DOHH2 (cell line): ENCODE results near the gene HOXB3.

Source experiments
- H3F3A ChIP-seq: fragments of 200-600 bp; sonication (generic), shearing (Covaris generic); 2 replicates; pipeline ENCODE4 v1.6.0; 2016; ENCODE audit warnings: antibody characterized with exemption, mild to moderate bottlenecking; ENCODE audit not compliant: control insufficient read depth, insufficient read depth
- H3K27ac ChIP-seq: fragments of 200-600 bp; sonication (generic); 2 replicates; pipeline ENCODE4 v1.5.1; 2014; ENCODE audit warnings: low read depth, mild to moderate bottlenecking, low read length, moderate library complexity
- H3K27me3 ChIP-seq: fragments of 200-600 bp; sonication (generic); 2 replicates; pipeline ENCODE4 v1.6.1; 2014; ENCODE audit warnings: mild to moderate bottlenecking, low read length, mixed read lengths; ENCODE audit not compliant: control insufficient read depth
- H3K36me3 ChIP-seq: fragments of 200-600 bp; sonication (generic); 2 replicates; pipeline ENCODE4 v1.6.1; 2014; ENCODE audit warnings: mild to moderate bottlenecking, low read length, moderate library complexity, mixed read lengths; ENCODE audit not compliant: control insufficient read depth
- H3K4me1 ChIP-seq: fragments of 200-600 bp; sonication (generic); 2 replicates; pipeline ENCODE4 v1.6.1; 2014; ENCODE audit warnings: mild to moderate bottlenecking, low read length, mixed read lengths; ENCODE audit not compliant: control insufficient read depth
- H3K4me2 ChIP-seq: fragments of 200-600 bp; sonication (generic); 2 replicates; pipeline ENCODE4 v1.6.0; 2014; ENCODE audit warnings: mild to moderate bottlenecking, low read length, moderate library complexity
- H3K4me3 ChIP-seq: fragments of 200-600 bp; sonication (generic); 2 replicates; pipeline ENCODE4 v1.5.1; 2014; ENCODE audit warnings: mild to moderate bottlenecking, low read length, mixed read lengths
- H3K79me2 ChIP-seq: fragments of 200-600 bp; sonication (generic); 2 replicates; pipeline ENCODE4 v1.6.1; 2014; ENCODE audit warnings: mild to moderate bottlenecking, low read length, mixed read lengths; ENCODE audit not compliant: control insufficient read depth
- H3K9me2 ChIP-seq: fragments of 200-600 bp; sonication (generic); replicated peaks from 2 replicates; pipeline ENCODE4 v1.6.1; 2014; ENCODE audit warnings: mild to moderate bottlenecking, low read length, mixed read lengths; ENCODE audit not compliant: control insufficient read depth
- H3K9me3 ChIP-seq: fragments of 200-600 bp; sonication (generic); 2 replicates; pipeline ENCODE4 v1.6.1; 2014; ENCODE audit warnings: antibody characterized with exemption, low read length, mixed read lengths; ENCODE audit not compliant: control insufficient read depth, insufficient read depth
- H4K20me1 ChIP-seq: fragments of 200-600 bp; sonication (generic); 2 replicates; pipeline ENCODE4 v1.6.0; 2014; ENCODE audit warnings: low read depth, mild to moderate bottlenecking, antibody characterized with exemption, low read length, moderate library complexity; ENCODE audit not compliant: control insufficient read depth, insufficient read depth
- EZH2phosphoT487 ChIP-seq: fragments of 200-600 bp; sonication (generic); IDR thresholded peaks from 2 replicates; pipeline ENCODE4 v1.6.1; 2017; ENCODE audit warnings: borderline replicate concordance, mild to moderate bottlenecking, antibody characterized with exemption, low read length, moderate library complexity, mixed read lengths
- TF ChIP-seq, protein P1 (sequence below): fragments of 200-600 bp; sonication (generic); IDR thresholded peaks from one replicate; pipeline ENCODE4 v1.5.1; 2014; ENCODE audit warnings: antibody characterized with exemption, mild to moderate bottlenecking, low read depth, low read length; ENCODE audit not compliant: poor library complexity, severe bottlenecking

HOXB3 gene

DNA sequence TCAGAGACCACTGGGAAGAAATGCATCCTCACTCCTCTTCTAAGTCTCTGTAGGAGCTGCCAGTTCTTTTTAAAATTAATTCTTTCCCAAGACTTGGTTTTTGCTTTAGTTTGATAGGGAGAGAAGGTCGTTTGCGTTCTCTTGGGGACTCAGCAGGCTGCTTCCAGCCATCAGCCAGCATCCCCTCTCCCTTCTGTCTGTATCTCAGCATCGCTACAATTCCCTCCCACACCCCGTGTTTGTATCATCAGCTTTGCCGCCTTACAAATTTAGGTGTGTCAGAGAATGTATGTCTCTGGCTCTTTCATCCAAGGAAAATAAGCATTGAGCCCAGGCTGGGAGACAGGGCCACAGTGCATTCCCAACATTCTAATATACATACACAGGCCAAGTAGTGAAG lies 9.3 kb upstream of the HOXB3 start:
- Histone ChIP-seq H3K4me2 (no peak overlapping the region), H3K9me3 (no peaks in the 10 kb centered on the region), H3K27ac (no peak overlapping the region), H3K4me3 (no peak overlapping the region), H3K4me1 (peaks cover 4% of the 10 kb centered on the region; the same call in 1 of the 2 replicates), H3K9me2 (no peaks in the 10 kb centered on the region), H3K27me3 (peaks cover 86% of the 10 kb centered on the region), H3K79me2 (no peaks in the 10 kb centered on the region), H3F3A (no peaks in the 10 kb centered on the region), H4K20me1 (peaks cover 3% of the 10 kb centered on the region; the same call in 1 of the 2 replicates), H3K36me3 (no peaks in the 10 kb centered on the region)
- TF ChIP-seq, protein P1, sequence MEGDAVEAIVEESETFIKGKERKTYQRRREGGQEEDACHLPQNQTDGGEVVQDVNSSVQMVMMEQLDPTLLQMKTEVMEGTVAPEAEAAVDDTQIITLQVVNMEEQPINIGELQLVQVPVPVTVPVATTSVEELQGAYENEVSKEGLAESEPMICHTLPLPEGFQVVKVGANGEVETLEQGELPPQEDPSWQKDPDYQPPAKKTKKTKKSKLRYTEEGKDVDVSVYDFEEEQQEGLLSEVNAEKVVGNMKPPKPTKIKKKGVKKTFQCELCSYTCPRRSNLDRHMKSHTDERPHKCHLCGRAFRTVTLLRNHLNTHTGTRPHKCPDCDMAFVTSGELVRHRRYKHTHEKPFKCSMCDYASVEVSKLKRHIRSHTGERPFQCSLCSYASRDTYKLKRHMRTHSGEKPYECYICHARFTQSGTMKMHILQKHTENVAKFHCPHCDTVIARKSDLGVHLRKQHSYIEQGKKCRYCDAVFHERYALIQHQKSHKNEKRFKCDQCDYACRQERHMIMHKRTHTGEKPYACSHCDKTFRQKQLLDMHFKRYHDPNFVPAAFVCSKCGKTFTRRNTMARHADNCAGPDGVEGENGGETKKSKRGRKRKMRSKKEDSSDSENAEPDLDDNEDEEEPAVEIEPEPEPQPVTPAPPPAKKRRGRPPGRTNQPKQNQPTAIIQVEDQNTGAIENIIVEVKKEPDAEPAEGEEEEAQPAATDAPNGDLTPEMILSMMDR, result no peak
- TF ChIP-seq EZH2phosphoT487, result no peak

DNA sequence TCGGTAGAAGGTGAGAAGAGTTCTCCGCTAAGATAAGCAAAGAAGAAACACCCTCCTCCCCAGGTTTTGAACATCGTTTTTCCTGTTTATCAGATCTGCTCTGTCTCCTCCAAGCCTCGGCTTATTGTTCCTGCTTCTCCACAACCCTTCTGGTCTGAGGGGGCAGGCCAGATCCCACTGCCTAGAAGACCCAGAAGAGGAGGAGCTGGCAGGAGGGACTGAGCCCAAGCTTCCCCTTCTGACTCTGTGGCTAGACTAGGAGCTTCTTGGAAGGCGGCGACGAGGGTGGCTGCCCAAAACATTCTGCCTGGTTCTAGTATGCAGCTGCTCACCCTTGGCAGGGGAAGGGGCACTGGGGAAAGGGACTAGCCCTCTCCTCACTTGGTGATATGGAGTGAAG lies 8.7 kb upstream of the HOXB3 start:
- Histone ChIP-seq H3K27me3 (peaks cover 80% of the 10 kb centered on the region), H3K79me2 (no peaks in the 10 kb centered on the region), H3K4me1 (peaks cover 4% of the 10 kb centered on the region; the same call in 1 of the 2 replicates), H4K20me1 (peaks cover 3% of the 10 kb centered on the region; the same call in 1 of the 2 replicates), H3F3A (no peaks in the 10 kb centered on the region), H3K4me3 (no peak overlapping the region), H3K4me2 (no peak overlapping the region), H3K27ac (no peak overlapping the region), H3K9me2 (no peaks in the 10 kb centered on the region), H3K9me3 (no peaks in the 10 kb centered on the region), H3K36me3 (no peaks in the 10 kb centered on the region)
- no peak for TF ChIP-seq EZH2phosphoT487
- TF ChIP-seq, protein P1, result no peak

DNA sequence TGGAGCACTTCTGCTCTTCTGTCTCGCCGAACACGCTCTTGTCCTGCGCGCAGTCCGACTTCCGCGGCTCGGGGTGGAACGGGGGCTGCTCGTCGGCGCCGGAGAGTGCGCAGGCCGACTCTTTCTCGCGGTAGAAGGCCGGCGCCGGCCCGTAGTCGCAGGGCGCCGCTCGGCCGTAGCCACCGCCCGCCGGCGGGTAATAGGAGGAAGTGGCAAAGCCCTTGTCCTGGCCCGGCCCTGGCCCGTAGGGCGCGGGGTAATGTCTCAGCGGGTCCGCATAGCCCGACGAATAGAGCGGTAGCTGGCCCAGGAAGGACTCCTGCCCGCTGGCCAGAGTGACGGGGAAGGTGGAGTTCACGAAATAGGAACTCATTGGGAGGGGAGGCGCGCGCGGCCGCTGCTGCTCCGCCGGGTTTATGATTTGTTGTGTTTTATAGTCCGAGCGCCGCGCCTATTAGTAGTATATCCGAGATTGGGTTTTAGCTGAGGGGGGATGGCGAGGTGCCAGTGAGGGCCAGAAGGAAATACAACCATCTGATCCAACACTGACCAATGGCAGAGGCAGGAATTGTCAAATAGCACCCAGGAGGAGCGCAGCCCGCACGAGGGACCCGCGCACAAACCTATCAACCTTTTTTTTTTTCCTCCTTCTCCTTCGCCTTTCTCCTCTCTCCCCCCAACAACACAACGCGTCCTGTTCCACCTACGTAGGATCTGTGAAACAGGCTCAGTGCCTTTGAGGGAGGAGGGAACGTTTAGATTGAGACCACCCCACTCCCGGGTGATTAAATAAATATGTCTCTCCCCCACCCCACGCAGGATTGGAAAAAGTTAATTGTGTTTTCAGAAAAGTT lies 8.0 kb upstream of the HOXB3 start:
- H3K36me3 ChIP-seq, result no peaks in the 10 kb centered on the region
- H3K9me3 ChIP-seq, result no peaks in the 10 kb centered on the region
- TF ChIP-seq, protein P1, result no peak
- TF ChIP-seq EZH2phosphoT487, result peak; percentile 98
- H3K4me1 ChIP-seq, result peaks cover 4% of the 10 kb centered on the region; the same call in 1 of the 2 replicates
- no peaks in the 10 kb centered on the region for H3F3A ChIP-seq
- H3K79me2 ChIP-seq, result no peaks in the 10 kb centered on the region
- H4K20me1 ChIP-seq, result peaks cover 3% of the 10 kb centered on the region; the same call in 1 of the 2 replicates
- peak overlapping the region; percentile 44 for H3K4me2 ChIP-seq
- no peak overlapping the region for H3K27ac ChIP-seq
- H3K9me2 ChIP-seq, result no peaks in the 10 kb centered on the region
- H3K27me3 ChIP-seq, result peaks cover 81% of the 10 kb centered on the region
- 0 out of 2 replicates have a peak overlapping the region, but pooled peaks have one; percentile 20 for H3K4me3 ChIP-seq
